ENCODE results near the gene GNAL. TPM values are rescaled to one million over a fixed set of nuclear protein-coding genes. Genes with fewer than 3 reads are reported as not detected.

GNAL gene
- polyA plus RNA-seq, 1 experiment, result 0.21 TPM

DNA sequence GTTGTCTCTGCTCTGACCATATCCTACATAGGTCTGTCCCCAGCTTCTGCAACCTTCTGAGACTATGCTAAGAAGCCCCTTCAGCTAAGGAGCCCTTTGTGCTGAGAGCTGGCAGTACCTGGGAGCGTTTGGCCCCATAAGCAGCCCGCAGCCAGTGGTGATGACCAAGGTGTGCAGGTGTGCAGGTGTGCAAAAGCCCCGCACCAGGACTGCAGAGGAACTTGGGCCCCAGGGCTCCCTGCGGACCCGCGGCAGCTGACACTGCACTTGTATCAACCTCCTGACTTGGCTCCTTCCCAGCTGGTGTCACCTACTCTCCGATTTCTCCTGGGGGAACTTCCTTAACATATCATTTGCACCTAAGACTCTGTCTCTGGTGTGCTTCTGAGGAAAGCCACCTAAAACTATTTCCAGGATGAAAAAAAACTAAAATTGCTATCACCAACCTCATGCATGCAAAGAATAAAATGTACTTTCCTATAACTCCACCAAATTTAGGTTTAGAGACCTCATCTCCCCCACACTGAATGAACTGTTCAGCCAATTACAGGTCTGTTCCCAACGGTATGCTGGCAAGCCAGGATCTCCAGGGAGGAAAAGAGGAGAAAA is 16.1 kb upstream of the GNAL start:
- Histone ChIP-seq H3K4me3 (ENCODE audit: low read depth, low read length) (no peak overlapping the region), H3K27me3 (ENCODE audit: control insufficient read depth, insufficient read depth, low read length) (no peaks in the 10 kb centered on the region), H3K36me3 (ENCODE audit: control insufficient read depth, insufficient read depth, low read length) (no peaks in the 10 kb centered on the region)
- TF ChIP-seq, protein P1, sequence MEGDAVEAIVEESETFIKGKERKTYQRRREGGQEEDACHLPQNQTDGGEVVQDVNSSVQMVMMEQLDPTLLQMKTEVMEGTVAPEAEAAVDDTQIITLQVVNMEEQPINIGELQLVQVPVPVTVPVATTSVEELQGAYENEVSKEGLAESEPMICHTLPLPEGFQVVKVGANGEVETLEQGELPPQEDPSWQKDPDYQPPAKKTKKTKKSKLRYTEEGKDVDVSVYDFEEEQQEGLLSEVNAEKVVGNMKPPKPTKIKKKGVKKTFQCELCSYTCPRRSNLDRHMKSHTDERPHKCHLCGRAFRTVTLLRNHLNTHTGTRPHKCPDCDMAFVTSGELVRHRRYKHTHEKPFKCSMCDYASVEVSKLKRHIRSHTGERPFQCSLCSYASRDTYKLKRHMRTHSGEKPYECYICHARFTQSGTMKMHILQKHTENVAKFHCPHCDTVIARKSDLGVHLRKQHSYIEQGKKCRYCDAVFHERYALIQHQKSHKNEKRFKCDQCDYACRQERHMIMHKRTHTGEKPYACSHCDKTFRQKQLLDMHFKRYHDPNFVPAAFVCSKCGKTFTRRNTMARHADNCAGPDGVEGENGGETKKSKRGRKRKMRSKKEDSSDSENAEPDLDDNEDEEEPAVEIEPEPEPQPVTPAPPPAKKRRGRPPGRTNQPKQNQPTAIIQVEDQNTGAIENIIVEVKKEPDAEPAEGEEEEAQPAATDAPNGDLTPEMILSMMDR (IDR thresholded peaks at IDR 0.05; ENCODE audit: insufficient read depth, low read depth, low read length), result no peak
- CTCF ChIA-PET, result interaction anchor here (0.6 to 0.9 kb wide), 2 partner anchors 17 to 18 kb away, joined by 3 read pairs; no protein-coding TSS in a partner anchor
- no peak for DNase-seq (ENCODE audit: low read depth)
- POLR2A ChIA-PET, result no interaction called here

DNA sequence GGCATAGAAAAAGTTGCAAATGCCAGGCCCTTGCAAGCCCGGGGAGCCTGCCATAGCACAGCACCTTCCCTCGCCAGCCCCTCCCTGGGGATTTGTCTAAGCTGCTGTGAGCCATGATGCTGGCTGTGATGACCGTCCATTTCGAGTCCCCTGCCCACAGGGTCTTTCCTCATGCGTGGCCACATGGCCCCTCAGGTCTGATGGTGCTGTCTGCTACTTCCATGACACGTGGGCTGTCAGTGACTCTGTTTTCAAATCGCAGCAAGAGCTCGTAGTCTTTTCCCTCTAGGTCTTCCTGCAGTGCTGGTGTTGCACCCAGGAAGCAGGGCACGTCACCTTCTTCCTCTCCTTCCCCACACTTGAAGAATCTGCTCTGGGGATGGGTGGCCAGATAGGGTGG is 15.5 kb upstream of the GNAL start:
- POLR2A ChIA-PET, result no interaction called here
- no peak for DNase-seq (ENCODE audit: low read depth)
- Histone ChIP-seq H3K4me3 (ENCODE audit: low read depth, low read length) (no peak overlapping the region), H3K27me3 (ENCODE audit: control insufficient read depth, insufficient read depth, low read length) (no peaks in the 10 kb centered on the region), H3K36me3 (ENCODE audit: control insufficient read depth, insufficient read depth, low read length) (no peaks in the 10 kb centered on the region)
- CTCF ChIA-PET, result interaction anchor here (0.6 to 1.3 kb wide), 2 partner anchors 18 to 19 kb away, joined by 3 read pairs; no protein-coding TSS in a partner anchor
- TF ChIP-seq, protein P1 (IDR thresholded peaks at IDR 0.05; ENCODE audit: insufficient read depth, low read depth, low read length), result no peak

DNA sequence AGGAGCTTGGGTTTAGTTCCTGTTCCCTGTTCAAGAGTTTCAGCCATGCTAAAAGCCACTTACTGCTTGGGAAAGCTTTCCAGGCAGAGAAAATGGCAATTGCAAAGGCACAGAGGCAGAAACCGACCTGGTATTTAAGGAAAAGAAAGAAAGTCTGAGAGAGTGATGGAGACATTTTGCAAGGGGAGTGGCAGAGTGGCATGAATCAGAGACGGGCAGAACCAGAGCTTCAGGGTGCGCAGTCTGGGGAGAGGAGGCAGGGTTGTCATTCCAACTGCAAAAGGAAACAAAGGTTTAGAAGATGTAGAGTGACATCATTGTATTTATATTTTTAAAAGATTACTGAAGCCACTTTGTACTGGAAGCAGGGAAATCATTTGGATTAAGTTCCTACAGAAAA is 14.9 kb upstream of the GNAL start:
- CTCF ChIA-PET, result interaction anchor here (1.3 kb wide), 1 partner anchor 18 kb away, joined by 3 read pairs; no protein-coding TSS in a partner anchor
- H3K4me3 ChIP-seq (ENCODE audit: low read depth, low read length), result no peak overlapping the region
- DNase-seq (ENCODE audit: low read depth), result no peak
- H3K27me3 ChIP-seq (ENCODE audit: control insufficient read depth, insufficient read depth, low read length), result no peaks in the 10 kb centered on the region
- TF ChIP-seq, protein P1 (IDR thresholded peaks at IDR 0.05; ENCODE audit: insufficient read depth, low read depth, low read length), result no peak
- POLR2A ChIA-PET, result no interaction called here
- H3K36me3 ChIP-seq (ENCODE audit: control insufficient read depth, insufficient read depth, low read length), result no peaks in the 10 kb centered on the region

DNA sequence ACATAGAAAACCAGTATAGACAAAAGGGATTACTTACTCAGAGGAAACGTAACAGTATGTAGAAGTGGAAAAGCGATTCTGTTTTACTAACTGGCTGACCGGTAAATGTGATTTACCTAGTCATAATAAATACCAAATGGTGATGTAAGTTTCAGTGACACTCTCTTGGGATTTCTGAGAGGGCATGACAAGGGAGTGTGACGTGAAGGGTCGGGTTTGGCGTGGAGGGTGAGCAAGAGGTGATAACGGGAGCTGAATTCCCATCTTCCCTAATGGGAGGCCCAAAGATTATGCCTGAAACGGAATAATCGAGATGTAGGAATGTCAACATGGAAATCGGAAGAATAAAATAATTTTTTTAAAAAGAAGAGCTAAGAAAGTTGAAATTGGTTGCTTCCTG is 12.7 kb upstream of the GNAL start:
- Histone ChIP-seq H3K36me3 (ENCODE audit: control insufficient read depth, insufficient read depth, low read length) (no peaks in the 10 kb centered on the region), H3K27me3 (ENCODE audit: control insufficient read depth, insufficient read depth, low read length) (no peaks in the 10 kb centered on the region), H3K4me3 (ENCODE audit: low read depth, low read length) (no peak overlapping the region)
- POLR2A ChIA-PET, result no interaction called here
- CTCF ChIA-PET, result no interaction called here
- TF ChIP-seq, protein P1 (IDR thresholded peaks at IDR 0.05; ENCODE audit: insufficient read depth, low read depth, low read length), result no peak
- no peak for DNase-seq (ENCODE audit: low read depth)

DNA sequence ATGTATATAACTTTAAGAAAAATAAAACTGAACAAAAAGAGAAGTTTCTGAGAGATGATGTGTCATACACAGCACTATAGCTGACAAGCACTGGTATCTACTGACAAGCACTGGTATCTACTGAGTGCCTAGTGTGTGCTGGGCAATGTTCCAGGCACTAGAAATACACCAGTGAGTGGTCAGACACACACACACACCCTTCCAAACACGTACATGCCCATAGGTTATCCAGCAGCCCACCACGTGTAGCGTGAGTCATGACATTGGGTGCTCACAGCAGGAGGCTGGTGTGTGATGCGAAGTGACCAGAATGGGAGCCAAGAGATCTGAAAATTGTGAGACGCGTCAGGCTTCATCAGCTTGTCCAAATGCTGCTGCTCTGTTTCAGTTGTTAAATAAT is 12.2 kb upstream of the GNAL start:
- POLR2A ChIA-PET, result no interaction called here
- Histone ChIP-seq H3K27me3 (ENCODE audit: control insufficient read depth, insufficient read depth, low read length) (no peaks in the 10 kb centered on the region), H3K36me3 (ENCODE audit: control insufficient read depth, insufficient read depth, low read length) (no peaks in the 10 kb centered on the region), H3K4me3 (ENCODE audit: low read depth, low read length) (no peak overlapping the region)
- DNase-seq (ENCODE audit: low read depth), result no peak
- CTCF ChIA-PET, result no interaction called here
- TF ChIP-seq, protein P1 (IDR thresholded peaks at IDR 0.05; ENCODE audit: insufficient read depth, low read depth, low read length), result no peak
